Epidermal melanocyte (primary cell): ENCODE results near the gene ZSWIM3.
"Not testable (repeated sequence)": the region's sequence is repeated elsewhere in the genome, so short reads cannot be mapped to it uniquely, and the experiment has no call there.

Source experiments
- DNase-seq: peaks from one replicate; pipeline ENCODE4 v3.0.0; 2011; ENCODE audit warnings: low spot score; ENCODE audit not compliant: insufficient read length

The ZSWIM3 gene

GRCh38 chr20:45860560-45861220 is 3.3 kb downstream of the ZSWIM3 start:
- DNase-seq = no peak

- DNase-seq = no peak
Observed at GRCh38 chr20:45861221-45862075, 4.0 kb downstream of the ZSWIM3 start.

GRCh38 chr20:45863543-45864470 is 6.4 kb downstream of the ZSWIM3 start:
- no peak for DNase-seq

DNA sequence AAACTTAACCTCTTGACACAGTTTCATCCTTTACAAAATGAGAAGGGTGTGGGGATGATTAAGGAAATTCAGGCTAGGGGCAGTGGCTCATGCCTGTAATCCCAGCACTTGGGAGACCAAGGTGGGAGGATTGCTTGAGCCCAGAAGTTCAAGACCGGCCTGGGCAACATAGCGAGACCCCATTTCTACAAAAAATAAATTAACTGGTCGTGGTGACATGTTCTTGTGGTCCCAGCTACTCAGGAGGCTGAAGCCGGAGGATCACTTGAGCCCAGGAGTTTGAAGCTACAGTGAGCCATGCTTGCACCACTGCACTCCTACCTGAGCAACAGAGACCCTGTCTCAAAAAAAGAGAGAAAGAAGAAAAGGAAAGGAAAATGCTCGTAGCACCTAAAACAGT is 9.0 kb downstream of the ZSWIM3 start:
- DNase-seq = no peak

- no peak for DNase-seq
Observed at GRCh38 chr20:45867136-45867818, 9.9 kb downstream of the ZSWIM3 start.

DNA sequence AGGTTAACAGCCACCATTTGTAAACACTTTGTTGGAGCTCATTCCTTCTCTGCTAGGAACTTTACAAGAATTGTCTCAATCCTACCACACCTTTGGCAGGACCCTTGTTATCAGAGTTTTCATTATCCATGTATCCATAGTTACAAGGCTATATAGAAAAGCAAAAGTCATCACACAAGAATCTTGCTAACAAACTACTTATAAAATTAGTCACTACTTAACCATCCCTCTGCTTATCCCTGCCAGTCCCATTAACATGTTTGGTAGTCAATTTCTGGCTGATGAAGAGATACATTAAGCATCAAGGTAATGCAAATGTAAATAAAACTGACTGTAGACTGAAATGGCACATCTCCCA is 10.4 kb downstream of the ZSWIM3 start:
- no peak for DNase-seq

- DNase-seq = no peak
Observed at GRCh38 chr20:45872626-45873025, 15.2 kb downstream of the ZSWIM3 start.

- no peak for DNase-seq
Observed at GRCh38 chr20:45873409-45874103, 16.1 kb downstream of the ZSWIM3 start.

- DNase-seq = not testable (repeated sequence)
Observed at GRCh38 chr20:45874104-45874481, 16.7 kb downstream of the ZSWIM3 start.

- DNase-seq = no peak
Observed at GRCh38 chr20:45874576-45874975, 17.2 kb downstream of the ZSWIM3 start.

DNA sequence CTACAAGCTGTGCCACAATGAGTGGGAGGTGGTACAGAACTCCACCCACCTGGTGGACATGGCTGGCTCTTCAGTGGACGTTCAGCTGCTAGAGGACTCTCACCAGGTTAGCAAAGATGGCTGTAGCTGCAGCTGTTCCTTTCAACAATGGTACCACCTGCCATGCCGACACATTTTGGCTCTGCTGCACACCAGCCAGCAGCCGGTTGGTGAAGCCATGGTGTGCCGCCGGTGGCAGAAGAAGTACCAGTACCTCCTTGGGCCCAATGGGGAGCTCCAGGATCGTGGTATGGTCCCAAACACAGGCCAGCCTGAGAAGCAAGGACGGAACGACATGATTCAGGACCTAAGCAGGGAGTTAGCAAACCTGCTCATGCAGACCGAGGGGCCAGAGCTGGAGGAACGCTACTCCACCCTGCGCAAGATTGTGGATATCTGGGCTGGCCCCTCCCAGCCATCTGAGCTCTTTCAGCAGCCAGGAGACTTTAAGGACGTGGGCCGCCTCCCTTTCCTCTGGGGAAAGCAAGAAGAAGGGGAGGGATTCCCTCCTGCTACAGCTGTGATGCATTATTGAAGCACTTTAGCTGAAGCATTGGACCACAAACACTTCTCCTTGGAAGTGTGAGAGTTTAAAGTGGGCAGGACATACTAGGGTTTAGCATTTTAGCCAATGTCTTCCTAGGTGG is 20.8 kb downstream of the ZSWIM3 start:
- DNase-seq = no peak

- peak; percentile 100 for DNase-seq
Observed at GRCh38 chr20:45880988-45881788, 23.8 kb downstream of the ZSWIM3 start, which contains the start of gene ZSWIM1. Gene ZSWIM1, plus strand, starts transcription at chr20:45881227. Its CDS starts 1,366 bp downstream, at chr20:45882593.

GRCh38 chr20:45882469-45883099 is 25.2 kb downstream of the ZSWIM3 start:
- no peak for DNase-seq

DNA sequence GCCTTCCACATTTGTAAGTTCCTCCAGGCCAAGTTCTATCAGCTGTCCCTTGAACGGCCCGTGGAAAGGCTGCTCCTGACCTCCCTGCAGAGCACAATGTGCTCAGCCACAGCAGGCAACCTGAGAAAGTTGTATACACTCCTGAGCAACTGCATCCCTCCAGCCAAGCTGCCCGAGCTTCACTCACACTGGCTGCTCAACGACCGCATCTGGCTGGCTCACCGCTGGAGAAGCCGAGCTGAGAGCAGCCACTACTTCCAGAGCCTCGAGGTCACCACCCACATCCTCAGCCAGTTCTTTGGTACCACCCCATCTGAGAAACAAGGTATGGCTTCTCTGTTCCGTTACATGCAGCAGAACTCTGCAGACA is 25.7 kb downstream of the ZSWIM3 start:
- DNase-seq = no peak

- no peak for DNase-seq
Observed at GRCh38 chr20:45886590-45887345, 29.4 kb downstream of the ZSWIM3 start.

GRCh38 chr20:45887346-45887715 is 29.9 kb downstream of the ZSWIM3 start, which contains the start of gene SPATA25:
Gene SPATA25, minus strand, starts transcription at chr20:45887622. Its CDS starts 32 bp downstream, at chr20:45887590.
- no peak for DNase-seq

DNA sequence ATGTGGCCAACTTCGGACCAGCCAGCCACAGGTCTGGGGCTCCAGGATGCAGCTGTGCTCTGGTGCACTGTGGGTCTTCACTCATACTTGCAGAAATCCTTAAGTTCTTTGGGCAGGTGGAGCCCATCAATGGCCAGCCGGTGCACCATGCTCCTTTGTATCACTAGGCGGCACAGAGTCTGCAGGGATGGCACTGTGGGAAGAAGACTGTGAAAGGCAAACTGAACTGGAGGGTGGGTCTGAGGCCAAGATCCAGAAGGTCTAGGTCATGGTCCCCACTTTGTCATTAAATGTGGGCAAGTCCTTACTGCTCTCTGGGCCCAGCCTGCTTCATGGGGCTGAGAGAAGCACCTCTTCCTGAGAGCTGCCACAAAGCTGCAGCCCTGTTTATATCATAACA is 31.3 kb downstream of the ZSWIM3 start:
- no peak for DNase-seq
